Lung (tissue), 12 donors: ENCODE data around the gene FBXW2. TPM values are rescaled to one million over a fixed set of nuclear protein-coding genes. Genes with fewer than 3 reads are reported as not detected.
A peak's percentile ranks its signal among the peaks of the same experiment; 100 is the strongest.

Source experiments
- ATAC-seq: fragments of 200-7000 bp; cut with Tn5 transposase; one replicate; pipeline ENCODE4 v1.9.1; 2020; ENCODE audit warnings: moderate number of reproducible peaks; ENCODE audit not compliant: insufficient read depth, low FRiP score
- DNase-seq, 3 donors: peaks; one replicate each; pipeline ENCODE4 v3.0.0-alpha.2; 2013 to 2017
- H3K27ac ChIP-seq, 2 donors: one replicate each; pipeline ENCODE4 v1.5.1; 2013; ENCODE audit warnings: mild to moderate bottlenecking in 2 of 2, moderate library complexity in 2 of 2, control low read depth in 1 of 2, inconsistent platforms in 1 of 2, low read depth in 1 of 2, low read length in 1 of 2
- H3K27me3 ChIP-seq, 3 donors: one replicate each; pipeline ENCODE4 v1.5.1; 2013; ENCODE audit warnings: low read length in 2 of 3; ENCODE audit not compliant: control insufficient read depth in 3 of 3, insufficient read depth in 3 of 3
- H3K36me3 ChIP-seq, 4 donors: one replicate each; pipeline ENCODE4 v1.5.1; 2013; ENCODE audit warnings: low read length in 4 of 4, mild to moderate bottlenecking in 1 of 4, moderate library complexity in 1 of 4; ENCODE audit not compliant: control insufficient read depth in 4 of 4, insufficient read depth in 4 of 4
- H3K4me1 ChIP-seq, 5 donors: one replicate each; pipeline ENCODE4 v1.5.1; 2013; ENCODE audit warnings: low read length in 5 of 5, mild to moderate bottlenecking in 2 of 5, moderate library complexity in 1 of 5; ENCODE audit not compliant: control insufficient read depth in 5 of 5, insufficient read depth in 5 of 5
- H3K4me3 ChIP-seq: one replicate; pipeline ENCODE4 v1.5.1; 2013; ENCODE audit warnings: mild to moderate bottlenecking, control low read depth, moderate library complexity
- H3K9ac ChIP-seq, 2 donors: one replicate each; pipeline ENCODE4 v1.5.1; 2013; ENCODE audit warnings: low read length in 2 of 2, control low read depth in 1 of 2; ENCODE audit not compliant: insufficient read depth in 1 of 2
- H3K9me3 ChIP-seq, 4 donors: one replicate each; pipeline ENCODE4 v1.5.1; 2013; ENCODE audit warnings: low read length in 3 of 4, mild to moderate bottlenecking in 1 of 4, moderate library complexity in 1 of 4; ENCODE audit not compliant: control insufficient read depth in 4 of 4, insufficient read depth in 3 of 4
- CTCF ChIP-seq: IDR thresholded peaks from 2 replicates; pipeline ENCODE4 v1.5.1; 2012; ENCODE audit warnings: mild to moderate bottlenecking; ENCODE audit errors: control extremely low read depth, extremely low read depth
- WGBS, 2 donors: extraction: QIAGEN DNeasy Blood & Tissue Kit; methylation state at CpG; one replicate each; pipeline ENCODE4 v1.1.7; 2013; 5-methylcytosine and 5-hydroxymethylcytosine counted together
- polyA plus RNA-seq, 2 donors: library from polyadenylated mRNA; stranded (reverse); fragments of 200-250 nt; gene quantifications; one replicate each; pipeline ENCODE4 v1.2.1, GENCODE V29; 2013
- total RNA-seq, 2 donors: library from RNA; depleted of rRNA in 1 of 2; stranded (reverse); fragments of >200 nt in 1 of 2; gene quantifications; one replicate each; pipeline ENCODE4 v1.2.1, GENCODE V29; 2014 to 2021
- donor health status: control.
- donor health status: control.
- donor health status: Bipolar disorder and iron deficiency.
- donor health status: healthy.
- donor health status: DM: yes; HTN: yes; CAD: no.

FBXW2 gene
- total and polyA plus RNA-seq, 4 donors = 12.9 to 86.5 (median 48.2) TPM

- no peaks in the 10 kb centered on the region for H3K36me3 ChIP-seq
- peaks cover 0 to 1% (median 0%) of the 10 kb centered on the region in 4 donors for H3K9me3 ChIP-seq
- H3K4me1 ChIP-seq = peaks cover 0 to 6% (median 2%) of the 10 kb centered on the region in 5 donors
- H3K27me3 ChIP-seq = no peaks in the 10 kb centered on the region
- no peak for TF ChIP-seq CTCF
- WGBS, 2 donors = 15 to 30% methylated on average over 2 of the region's 2 CpGs
- no peak overlapping the region for H3K9ac ChIP-seq
- DNase-seq (no peak), ATAC-seq (no peak)
- peak overlapping the region in 1 of 2 donors; percentile 91 for H3K27ac ChIP-seq
- H3K4me3 ChIP-seq = no peak overlapping the region
Observed at GRCh38 chr9:120734607-120735410, 58.4 kb downstream of the FBXW2 start.

GRCh38 chr9:120733190-120733589, 60.0 kb downstream of the FBXW2 start:
- no peak for TF ChIP-seq CTCF
- H3K9ac ChIP-seq = no peak overlapping the region
- peaks cover 0 to 1% (median 0%) of the 10 kb centered on the region in 4 donors for H3K9me3 ChIP-seq
- peak overlapping the region in 1 of 2 donors; percentile 67 for H3K27ac ChIP-seq
- no peaks in the 10 kb centered on the region for H3K27me3 ChIP-seq
- 55 to 63% methylated on average over 5 of the region's 5 CpGs for WGBS, 2 donors
- DNase-seq = peak in 1 of 3 donors; percentile 12
- H3K4me1 ChIP-seq = peaks cover 0 to 11% (median 4%) of the 10 kb centered on the region in 5 donors
- H3K4me3 ChIP-seq = no peak overlapping the region
- peak; percentile 39 for ATAC-seq
- H3K36me3 ChIP-seq = no peaks in the 10 kb centered on the region

- 74 to 88% methylated on average over 7 of the region's 7 CpGs for WGBS, 2 donors
- peak; percentile 23 to 62 (median 30) for DNase-seq
- H3K9ac ChIP-seq = no peak overlapping the region
- H3K27me3 ChIP-seq = no peaks in the 10 kb centered on the region
- H3K36me3 ChIP-seq = no peaks in the 10 kb centered on the region
- peak; percentile 58 for ATAC-seq
- H3K9me3 ChIP-seq = no peaks in the 10 kb centered on the region
- peak overlapping the region in 1 of 2 donors; percentile 48 for H3K27ac ChIP-seq
- peaks cover 0 to 11% (median 4%) of the 10 kb centered on the region in 5 donors for H3K4me1 ChIP-seq
- H3K4me3 ChIP-seq = no peak overlapping the region
- TF ChIP-seq CTCF = no peak
Observed at GRCh38 chr9:120730654-120731514, 62.3 kb downstream of the FBXW2 start.
